Activated naive CD4-positive, alpha-beta T cell treated with anti-CD3 and anti-CD28 coated beads, Interleukin-2, amount 10 ng/mL, durations not matched to agents 7 days and 5 days (primary cell): ENCODE results near the gene FAM181A.

Experiments
- CTCF ChIA-PET: fragments of 350-600 bp; sonication (Branson Sonifier 250); formaldehyde crosslinking; loops from one replicate; lab custom pipeline; 2021; ENCODE audit warnings: antibody characterized with exemption; lab: Charles Lee
- DNase-seq: peaks from one replicate; pipeline ENCODE4 v3.0.0-alpha.2; 2020
- H3K27ac Mint-ChIP-seq: one replicate; pipeline ENCODE4 v1.8.0; 2021; ENCODE audit warnings: mild to moderate bottlenecking, moderate library complexity, mixed read lengths
- H3K27me3 Mint-ChIP-seq: one replicate; pipeline ENCODE4 v1.8.0; 2021; ENCODE audit warnings: mild to moderate bottlenecking, mixed read lengths
- H3K36me3 Mint-ChIP-seq: one replicate; pipeline ENCODE4 v1.8.0; 2021; ENCODE audit warnings: mixed read lengths
- H3K4me1 Mint-ChIP-seq: one replicate; pipeline ENCODE4 v1.8.0; 2021; ENCODE audit warnings: mixed read lengths
- H3K4me3 Mint-ChIP-seq: one replicate; pipeline ENCODE4 v1.8.0; 2021; ENCODE audit warnings: mild to moderate bottlenecking, moderate library complexity, mixed read lengths
- H3K9me3 Mint-ChIP-seq: one replicate; pipeline ENCODE4 v1.8.0; 2021; ENCODE audit warnings: mixed read lengths

FAM181A gene

DNA sequence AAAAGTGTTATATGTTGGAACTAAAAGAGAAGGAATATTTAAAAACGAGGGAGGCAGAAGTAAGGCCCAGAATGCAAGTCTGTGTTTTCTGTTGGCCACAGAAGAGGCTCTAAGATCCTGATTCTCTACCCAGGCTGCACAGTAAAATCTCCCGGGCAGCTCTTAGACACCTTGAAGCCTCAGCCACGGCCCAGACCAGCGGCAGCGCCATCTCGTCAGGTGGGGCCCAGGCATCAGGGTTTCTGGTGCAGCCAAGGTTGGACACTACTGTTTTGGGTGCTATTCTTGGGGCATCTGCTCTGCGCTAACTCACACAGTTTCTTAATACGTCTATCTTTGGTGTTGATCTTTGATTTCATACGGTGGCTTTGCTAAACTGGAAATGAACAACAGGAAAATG is 16.8 kb downstream of the FAM181A start:
- Mint-ChIP-seq H3K27ac (no peak overlapping the region), H3K4me1 (peaks cover 16% of the 10 kb centered on the region), H3K27me3 (no peaks in the 10 kb centered on the region), H3K9me3 (no peaks in the 10 kb centered on the region), H3K4me3 (no peak overlapping the region), H3K36me3 (peaks cover 23% of the 10 kb centered on the region)
- CTCF ChIA-PET, result interaction anchor here (0.5 to 8.0 kb wide), 4 partner anchors 26 to 839 kb away, joined by 4 to 186 read pairs (median 136); partner anchors contain the start of gene CCDC197
- DNase-seq, result no peak

GRCh38 chr14:93944348-93945069 is 17.4 kb downstream of the FAM181A start:
- CTCF ChIA-PET, result interaction anchor here (8.0 kb wide), 1 partner anchor 54 kb away, joined by 186 read pairs; the partner anchor contains the start of gene CCDC197
- H3K27me3 Mint-ChIP-seq, result no peaks in the 10 kb centered on the region
- H3K9me3 Mint-ChIP-seq, result no peaks in the 10 kb centered on the region
- DNase-seq, result no peak
- peaks cover 28% of the 10 kb centered on the region for H3K36me3 Mint-ChIP-seq
- H3K4me3 Mint-ChIP-seq, result no peak overlapping the region
- H3K27ac Mint-ChIP-seq, result no peak overlapping the region
- peaks cover 12% of the 10 kb centered on the region for H3K4me1 Mint-ChIP-seq

DNA sequence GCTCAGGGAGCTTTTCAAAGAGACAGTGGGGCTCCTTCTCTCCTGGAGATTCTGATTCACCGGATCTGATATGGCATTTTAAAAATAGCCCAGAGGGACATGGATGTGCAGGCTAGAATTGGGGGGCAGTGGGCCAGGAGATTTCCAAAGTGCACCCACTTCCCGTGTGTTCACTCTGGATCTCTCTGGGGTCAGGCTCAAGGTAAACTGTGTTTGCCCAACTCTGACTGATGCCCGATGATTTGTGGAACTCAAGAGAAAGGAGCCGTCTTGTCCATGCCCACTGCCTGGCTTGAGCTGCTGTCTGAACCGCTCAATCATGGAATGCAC is 17.9 kb downstream of the FAM181A start:
- CTCF ChIA-PET, result interaction anchor here (8.0 kb wide), 1 partner anchor 53 kb away, joined by 186 read pairs; the partner anchor contains the start of gene CCDC197
- H3K36me3 Mint-ChIP-seq, result peaks cover 32% of the 10 kb centered on the region
- H3K9me3 Mint-ChIP-seq, result no peaks in the 10 kb centered on the region
- no peak overlapping the region for H3K27ac Mint-ChIP-seq
- no peaks in the 10 kb centered on the region for H3K27me3 Mint-ChIP-seq
- H3K4me1 Mint-ChIP-seq, result peaks cover 9% of the 10 kb centered on the region
- H3K4me3 Mint-ChIP-seq, result no peak overlapping the region
- no peak for DNase-seq

DNA sequence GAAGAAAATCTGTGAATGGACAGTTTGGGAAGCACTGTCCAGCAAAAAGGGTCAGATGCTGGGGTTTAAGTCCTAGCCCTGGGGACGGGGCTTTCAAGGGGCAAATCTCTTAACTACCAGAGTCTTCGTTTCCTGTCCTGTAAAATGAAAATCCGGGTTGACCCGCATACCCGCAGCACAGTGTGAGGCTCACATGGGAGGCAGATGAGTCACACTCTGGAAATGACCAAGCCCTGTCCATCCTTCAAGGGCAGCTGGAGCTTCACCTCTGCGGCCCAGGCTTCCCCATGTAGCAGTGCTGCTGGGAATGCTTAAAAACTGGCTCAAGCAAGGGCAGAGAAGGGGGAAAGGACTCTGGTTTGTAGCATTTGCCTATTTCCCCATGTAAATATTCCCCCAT is 19.0 kb downstream of the FAM181A start:
- Mint-ChIP-seq H3K27me3 (no peaks in the 10 kb centered on the region), H3K4me3 (no peak overlapping the region), H3K27ac (no peak overlapping the region), H3K4me1 (peaks cover 8% of the 10 kb centered on the region), H3K36me3 (peaks cover 39% of the 10 kb centered on the region), H3K9me3 (no peaks in the 10 kb centered on the region)
- CTCF ChIA-PET, result interaction anchor here (0.8 to 1.9 kb wide), 3 partner anchors 10 to 32 kb away, joined by 3 to 9 read pairs (median 4); no protein-coding TSS in a partner anchor
- no peak for DNase-seq

DNA sequence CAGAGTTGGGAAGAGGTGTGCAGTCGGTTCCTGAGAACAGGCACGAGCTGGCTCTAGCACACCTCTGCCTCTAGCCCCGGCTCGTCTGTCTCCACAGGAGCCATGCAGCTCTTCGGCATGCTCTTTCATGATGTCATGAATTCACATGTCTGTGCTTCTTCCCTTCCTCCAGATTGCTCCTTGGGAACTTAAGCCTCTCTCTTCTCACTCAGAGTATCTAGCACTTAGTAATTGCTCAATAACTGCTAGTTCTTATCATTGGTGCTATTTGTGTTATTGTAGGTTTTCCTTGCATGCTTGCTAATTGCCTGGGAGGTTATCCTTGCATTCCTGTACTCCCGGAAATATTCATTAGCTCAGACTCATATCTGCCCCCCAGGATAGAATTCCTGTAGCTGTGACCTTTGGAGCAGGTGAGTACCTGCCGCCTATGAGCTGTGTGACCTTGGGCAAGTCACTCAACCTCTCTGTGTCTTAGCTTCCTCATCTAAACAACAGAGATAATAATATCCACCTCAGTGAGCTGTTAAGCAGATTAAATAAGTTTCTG is 19.5 kb downstream of the FAM181A start:
- no peak for DNase-seq
- CTCF ChIA-PET, result interaction anchor here (0.8 to 1.9 kb wide), 3 partner anchors 10 to 32 kb away, joined by 3 to 9 read pairs (median 4); no protein-coding TSS in a partner anchor

GRCh38 chr14:93947282-93947681 is 20.1 kb downstream of the FAM181A start:
- no peaks in the 10 kb centered on the region for H3K9me3 Mint-ChIP-seq
- H3K36me3 Mint-ChIP-seq, result peaks cover 41% of the 10 kb centered on the region
- no peak for DNase-seq
- H3K27ac Mint-ChIP-seq, result no peak overlapping the region
- peaks cover 13% of the 10 kb centered on the region for H3K4me1 Mint-ChIP-seq
- CTCF ChIA-PET, result interaction anchor here (1.2 to 1.9 kb wide), 2 partner anchors 24 to 31 kb away, joined by 4 to 9 read pairs; no protein-coding TSS in a partner anchor
- no peak overlapping the region for H3K4me3 Mint-ChIP-seq
- no peaks in the 10 kb centered on the region for H3K27me3 Mint-ChIP-seq

More for the DNA sequence above, 19.5 kb downstream of the FAM181A start:
- Mint-ChIP-seq H3K27me3 (no peaks in the 10 kb centered on the region), H3K36me3 (peaks cover 37% of the 10 kb centered on the region), H3K4me1 (peaks cover 8% of the 10 kb centered on the region), H3K27ac (no peak overlapping the region), H3K9me3 (no peaks in the 10 kb centered on the region), H3K4me3 (no peak overlapping the region)

DNA sequence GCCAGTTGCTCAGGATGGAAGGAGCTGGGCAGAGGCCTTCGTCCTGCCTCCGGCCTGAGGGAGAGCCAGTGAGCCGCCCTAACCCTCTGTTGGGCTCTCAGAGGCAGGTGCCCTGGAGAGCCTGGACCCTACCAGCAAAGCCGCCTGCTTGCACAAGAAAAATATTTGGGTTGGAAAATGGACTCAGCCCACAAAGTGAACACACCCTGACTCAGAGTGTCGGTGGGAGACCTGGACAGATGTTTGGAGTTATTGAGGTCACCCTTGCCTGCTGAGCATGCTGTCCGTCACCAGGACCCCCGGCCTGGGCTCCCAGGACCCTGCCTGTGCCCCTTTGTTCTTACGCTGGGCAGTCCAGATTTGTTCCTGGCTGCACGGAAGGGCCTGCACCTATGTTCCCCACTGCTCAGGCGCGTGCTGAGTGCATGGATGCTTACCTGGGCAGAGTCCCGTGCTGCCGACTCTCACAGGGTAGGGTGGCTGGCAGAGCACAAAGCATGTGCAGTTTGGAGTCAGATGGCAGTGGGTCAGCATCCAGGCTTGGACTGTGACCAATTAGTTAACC is 22.4 kb downstream of the FAM181A start:
- H3K9me3 Mint-ChIP-seq, result no peaks in the 10 kb centered on the region
- peaks cover 48% of the 10 kb centered on the region for H3K36me3 Mint-ChIP-seq
- H3K4me3 Mint-ChIP-seq, result no peak overlapping the region
- peaks cover 35% of the 10 kb centered on the region for H3K4me1 Mint-ChIP-seq
- no peaks in the 10 kb centered on the region for H3K27me3 Mint-ChIP-seq
- no peak for DNase-seq
- CTCF ChIA-PET, result interaction anchor here (1.3 to 9.4 kb wide), 2 partner anchors 10 to 21 kb away, joined by 4 to 87 read pairs; no protein-coding TSS in a partner anchor
- H3K27ac Mint-ChIP-seq, result no peak overlapping the region

- peaks cover 57% of the 10 kb centered on the region for H3K36me3 Mint-ChIP-seq
- H3K27ac Mint-ChIP-seq, result no peak overlapping the region
- H3K4me3 Mint-ChIP-seq, result no peak overlapping the region
- H3K9me3 Mint-ChIP-seq, result no peaks in the 10 kb centered on the region
- DNase-seq, result no peak
- peaks cover 50% of the 10 kb centered on the region for H3K4me1 Mint-ChIP-seq
- CTCF ChIA-PET, result interaction anchor here (0.6 to 10.3 kb wide), 7 partner anchors 11 to 1453 kb away, joined by 3 to 181 read pairs (median 4); partner anchors contain the start of gene ASB2
- H3K27me3 Mint-ChIP-seq, result no peaks in the 10 kb centered on the region
Measured at GRCh38 chr14:93950948-93951634, 23.9 kb downstream of the FAM181A start.

DNA sequence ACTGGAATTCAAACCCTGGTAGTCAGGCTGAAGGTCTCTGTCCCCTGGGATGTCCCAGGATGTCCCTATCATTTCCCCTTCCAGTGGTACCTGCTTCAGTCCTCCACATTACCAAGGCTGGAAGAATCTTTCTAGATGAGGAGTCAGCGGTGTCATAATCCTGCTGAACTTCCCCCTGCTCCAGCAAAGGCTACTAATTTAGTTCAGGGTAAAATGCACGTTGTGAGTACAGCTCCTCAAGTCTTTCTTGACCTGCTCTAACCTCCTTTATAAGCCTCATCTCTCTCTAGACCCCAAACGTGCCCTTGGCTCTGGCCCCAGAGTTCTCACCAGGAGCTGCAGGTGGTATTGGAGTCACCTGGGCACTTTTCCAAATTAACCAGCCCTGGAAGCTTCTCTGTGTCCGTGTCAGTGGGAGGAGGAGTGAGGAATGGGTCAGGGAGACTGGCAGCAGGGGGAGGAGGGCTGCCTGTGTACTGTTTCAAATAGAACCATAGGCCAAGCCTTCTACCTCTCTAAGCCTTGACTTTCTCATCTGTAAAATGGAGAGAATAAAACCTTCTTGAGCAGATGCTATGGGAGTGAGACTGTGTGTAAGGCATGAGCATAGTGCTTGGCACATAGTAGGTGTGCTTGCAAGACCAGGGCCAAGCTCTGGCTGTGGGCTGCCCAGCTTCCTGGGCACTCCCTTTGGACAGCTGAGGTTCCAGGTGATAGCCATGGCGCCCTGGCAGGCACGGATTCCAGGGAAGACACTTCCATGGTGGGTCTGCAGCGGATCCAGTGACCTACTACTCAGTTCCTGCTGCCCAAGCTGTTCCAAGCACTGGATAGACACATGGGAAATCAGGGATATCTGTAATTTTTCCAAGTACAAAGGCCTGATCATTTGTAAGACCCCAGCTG is 24.7 kb downstream of the FAM181A start:
- H3K27me3 Mint-ChIP-seq, result no peaks in the 10 kb centered on the region
- no peak overlapping the region for H3K27ac Mint-ChIP-seq
- peaks cover 58% of the 10 kb centered on the region for H3K4me1 Mint-ChIP-seq
- H3K4me3 Mint-ChIP-seq, result no peak overlapping the region
- H3K36me3 Mint-ChIP-seq, result peaks cover 55% of the 10 kb centered on the region
- H3K9me3 Mint-ChIP-seq, result no peaks in the 10 kb centered on the region
- CTCF ChIA-PET, result interaction anchor here (1.3 to 10.3 kb wide), 7 partner anchors 11 to 53 kb away, joined by 3 to 181 read pairs (median 8); partner anchors contain the start of gene ASB2
- no peak for DNase-seq

GRCh38 chr14:93952829-93953228 is 25.7 kb downstream of the FAM181A start:
- CTCF ChIA-PET, result interaction anchor here (0.9 to 10.3 kb wide), 7 partner anchors 10 to 84 kb away, joined by 3 to 181 read pairs (median 8); partner anchors contain the start of gene ASB2
- Mint-ChIP-seq H3K9me3 (no peaks in the 10 kb centered on the region), H3K4me3 (no peak overlapping the region), H3K27me3 (peaks cover 4% of the 10 kb centered on the region), H3K36me3 (peaks cover 60% of the 10 kb centered on the region), H3K4me1 (peaks cover 67% of the 10 kb centered on the region), H3K27ac (peak overlapping the region; percentile 72)
- DNase-seq, result peak; percentile 32

- peaks cover 4% of the 10 kb centered on the region for H3K27me3 Mint-ChIP-seq
- CTCF ChIA-PET, result interaction anchor here (0.7 to 10.3 kb wide), 8 partner anchors 10 to 83 kb away, joined by 3 to 181 read pairs (median 6); partner anchors contain the start of gene ASB2
- H3K4me1 Mint-ChIP-seq, result peaks cover 72% of the 10 kb centered on the region
- H3K36me3 Mint-ChIP-seq, result peaks cover 60% of the 10 kb centered on the region
- H3K27ac Mint-ChIP-seq, result no peak overlapping the region
- H3K4me3 Mint-ChIP-seq, result no peak overlapping the region
- DNase-seq, result no peak
- no peaks in the 10 kb centered on the region for H3K9me3 Mint-ChIP-seq
Measured at GRCh38 chr14:93953263-93953662, 26.1 kb downstream of the FAM181A start.

GRCh38 chr14:93953739-93954515 is 26.8 kb downstream of the FAM181A start:
- CTCF ChIA-PET, result interaction anchor here (0.7 to 10.3 kb wide), 6 partner anchors 9 to 82 kb away, joined by 3 to 181 read pairs (median 8); partner anchors contain the start of gene ASB2
- Mint-ChIP-seq H3K27ac (peak overlapping the region; percentile 58), H3K36me3 (peaks cover 58% of the 10 kb centered on the region), H3K4me3 (peak overlapping the region; percentile 63), H3K9me3 (no peaks in the 10 kb centered on the region), H3K27me3 (peaks cover 4% of the 10 kb centered on the region), H3K4me1 (peaks cover 78% of the 10 kb centered on the region)
- DNase-seq, result no peak
